ENCODE measurements around the gene FIGN.

FIGN gene

GRCh38 chr2:163563336-163563735 lies 172.5 kb downstream of the FIGN start:
- no peak for DNase-seq (ENCODE audit: low spot score)

GRCh38 chr2:163558251-163559021 lies 177.4 kb downstream of the FIGN start:
- DNase-seq (ENCODE audit: low spot score) = no peak

GRCh38 chr2:163556511-163556910 lies 179.3 kb downstream of the FIGN start:
- no peak for DNase-seq (ENCODE audit: low spot score)

GRCh38 chr2:163554864-163555263 lies 180.9 kb downstream of the FIGN start:
- DNase-seq (ENCODE audit: low spot score) = peak; percentile 11

GRCh38 chr2:163553601-163554000 lies 182.2 kb downstream of the FIGN start:
- DNase-seq (ENCODE audit: low spot score) = no peak

GRCh38 chr2:163552758-163553157 lies 183.1 kb downstream of the FIGN start:
- DNase-seq (ENCODE audit: low spot score) = no peak

- DNase-seq (ENCODE audit: low spot score) = peak; percentile 22
Measured at GRCh38 chr2:163551616-163552373, 184.0 kb downstream of the FIGN start.

- no peak for DNase-seq (ENCODE audit: low spot score)
Measured at GRCh38 chr2:163548970-163549369, 186.8 kb downstream of the FIGN start.
